HEK293 (cell line): ENCODE data around the gene ARHGEF26.

ENCODE experiments used
- CTCF ChIA-PET: fragments of 350-600 bp; formaldehyde crosslinking; extraction: SDS; loops from one replicate; lab custom pipeline; 2021; ENCODE audit warnings: antibody characterized with exemption; lab: Yijun Ruan, JAX
- POLR2A ChIA-PET: fragments of 300-600 bp; formaldehyde crosslinking; extraction: SDS; loops from one replicate; lab custom pipeline; 2020; ENCODE audit warnings: antibody characterized with exemption, inconsistent platforms; lab: Yijun Ruan, JAX
- H3K27ac ChIP-seq: fragments of 200-500 bp; sonication (Bioruptor generic); 2 replicates; pipeline ENCODE4 v1.5.1; 2014; ENCODE audit warnings: low read depth, low read length, control low read depth, inconsistent platforms; ENCODE audit errors: extremely low read depth
- H3K36me3 ChIP-seq, 2 experiments: fragments of 200-500 bp in 1 of 2; sonication (Bioruptor generic) in 1 of 2; 1 replicate in 1 of 2; 2 replicates in 1 of 2; pipeline ENCODE4 v1.5.1; 2014 to 2017; ENCODE audit warnings: inconsistent platforms in 2 of 2, low read length in 2 of 2; ENCODE audit not compliant: control insufficient read depth in 2 of 2, insufficient read depth in 1 of 2
- H3K4me1 ChIP-seq: fragments of 200-500 bp; sonication (Bioruptor generic); 2 replicates; pipeline ENCODE4 v1.5.1; 2014; ENCODE audit warnings: mild to moderate bottlenecking, low read length, inconsistent platforms; ENCODE audit not compliant: control insufficient read depth, insufficient read depth
- H3K4me3 ChIP-seq: 2 replicates; pipeline ENCODE4 v1.5.1; 2011; ENCODE audit warnings: low read depth, mild to moderate bottlenecking, control low read depth, low read length, moderate library complexity
- H3K9me3 ChIP-seq: fragments of 200-500 bp; sonication (Bioruptor generic); 2 replicates; pipeline ENCODE4 v1.5.1; 2014; ENCODE audit warnings: low read depth, low read length, inconsistent platforms; ENCODE audit not compliant: control insufficient read depth, insufficient read depth
- ELK4 ChIP-seq: IDR thresholded peaks from 2 replicates; pipeline ENCODE4 v1.6.1; 2011; ENCODE audit warnings: mild to moderate bottlenecking, low read depth, low read length, borderline replicate concordance
- MYNN ChIP-seq: fragments of 450-650 bp; formaldehyde crosslinking; IDR thresholded peaks from 2 replicates; pipeline ENCODE4 v1.5.1; 2016; ENCODE audit warnings: missing biosample characterization, missing genetic modification characterization, borderline replicate concordance
- REPIN1 ChIP-seq: fragments of 450-650 bp; formaldehyde crosslinking; IDR thresholded peaks from 2 replicates; pipeline ENCODE4 v1.5.1; 2017; ENCODE audit warnings: missing biosample characterization, missing genetic modification characterization, low read depth
- SCRT1 ChIP-seq: fragments of 450-650 bp; formaldehyde crosslinking; IDR thresholded peaks from 2 replicates; pipeline ENCODE4 v1.5.1; 2016; ENCODE audit warnings: missing biosample characterization, missing genetic modification characterization, borderline replicate concordance
- SP2 ChIP-seq: fragments of 450-650 bp; formaldehyde crosslinking; IDR thresholded peaks from 2 replicates; pipeline ENCODE4 v1.5.1; 2016; ENCODE audit warnings: missing biosample characterization, missing genetic modification characterization
- TCF7L2 ChIP-seq: IDR thresholded peaks from 2 replicates; pipeline ENCODE4 v1.6.1; 2011; ENCODE audit warnings: low read depth, mild to moderate bottlenecking, inconsistent platforms, low read length, moderate library complexity, borderline replicate concordance
- YY1 ChIP-seq: fragments of 450-650 bp; formaldehyde crosslinking; IDR thresholded peaks from 2 replicates; pipeline ENCODE4 v1.5.1; 2018; ENCODE audit warnings: missing biosample characterization, missing genetic modification characterization
- ZBTB7A ChIP-seq: fragments of 450-650 bp; formaldehyde crosslinking; IDR thresholded peaks from 2 replicates; pipeline ENCODE4 v1.5.1; 2016; ENCODE audit warnings: low read depth, missing biosample characterization, missing genetic modification characterization
- ZFP69B ChIP-seq: fragments of 450-650 bp; formaldehyde crosslinking; IDR thresholded peaks from 2 replicates; pipeline ENCODE4 v1.5.1; 2016; ENCODE audit warnings: missing biosample characterization, missing genetic modification characterization
- ZNF132 ChIP-seq: fragments of 450-650 bp; formaldehyde crosslinking; IDR thresholded peaks from 2 replicates; pipeline ENCODE4 v1.5.1; 2017; ENCODE audit warnings: missing biosample characterization, missing genetic modification characterization, borderline replicate concordance
- ZNF146 ChIP-seq: fragments of 450-650 bp; formaldehyde crosslinking; IDR thresholded peaks from 2 replicates; pipeline ENCODE4 v1.5.1; 2016; ENCODE audit warnings: missing biosample characterization, missing genetic modification characterization
- ZNF169 ChIP-seq: fragments of 450-650 bp; formaldehyde crosslinking; IDR thresholded peaks from 2 replicates; pipeline ENCODE4 v1.5.1; 2016; ENCODE audit warnings: missing biosample characterization, missing genetic modification characterization
- ZNF223 ChIP-seq: fragments of 450-650 bp; formaldehyde crosslinking; IDR thresholded peaks from 2 replicates; pipeline ENCODE4 v1.5.1; 2016; ENCODE audit warnings: missing biosample characterization, missing genetic modification characterization
- ZNF23 ChIP-seq: fragments of 450-650 bp; formaldehyde crosslinking; IDR thresholded peaks from 2 replicates; pipeline ENCODE4 v1.5.1; 2016; ENCODE audit warnings: missing biosample characterization, missing genetic modification characterization, borderline replicate concordance
- ZNF248 ChIP-seq: fragments of 450-650 bp; formaldehyde crosslinking; IDR thresholded peaks from 2 replicates; pipeline ENCODE4 v1.5.1; 2017; ENCODE audit warnings: missing biosample characterization, missing genetic modification characterization
- ZNF423 ChIP-seq: fragments of 450-650 bp; formaldehyde crosslinking; IDR thresholded peaks from 2 replicates; pipeline ENCODE4 v1.5.1; 2016; ENCODE audit warnings: missing biosample characterization, missing genetic modification characterization
- ZNF433 ChIP-seq: fragments of 450-650 bp; formaldehyde crosslinking; IDR thresholded peaks from 2 replicates; pipeline ENCODE4 v1.5.1; 2016; ENCODE audit warnings: missing biosample characterization, missing genetic modification characterization, low read depth
- ZNF449 ChIP-seq: fragments of 450-650 bp; formaldehyde crosslinking; IDR thresholded peaks from 2 replicates; pipeline ENCODE4 v1.5.1; 2017; ENCODE audit warnings: missing biosample characterization, mild to moderate bottlenecking, missing genetic modification characterization, moderate library complexity
- ZNF544 ChIP-seq: fragments of 450-650 bp; formaldehyde crosslinking; IDR thresholded peaks from 2 replicates; pipeline ENCODE4 v1.5.0; 2017; ENCODE audit warnings: missing biosample characterization, missing genetic modification characterization
- ZNF585B ChIP-seq: fragments of 450-650 bp; formaldehyde crosslinking; IDR thresholded peaks from 2 replicates; pipeline ENCODE4 v1.5.1; 2016; ENCODE audit warnings: missing biosample characterization, missing genetic modification characterization
- ZNF654 ChIP-seq: fragments of 450-650 bp; formaldehyde crosslinking; IDR thresholded peaks from 2 replicates; pipeline ENCODE4 v1.5.1; 2016; ENCODE audit warnings: low read depth, missing biosample characterization, missing genetic modification characterization
- ZNF747 ChIP-seq: fragments of 450-650 bp; formaldehyde crosslinking; IDR thresholded peaks from 2 replicates; pipeline ENCODE4 v1.5.1; 2016; ENCODE audit warnings: missing biosample characterization, missing genetic modification characterization
- ZNF76 ChIP-seq: fragments of 450-650 bp; formaldehyde crosslinking; IDR thresholded peaks from 2 replicates; pipeline ENCODE4; 2016; ENCODE audit warnings: low read depth, missing biosample characterization, missing genetic modification characterization, borderline replicate concordance
- ZNF776 ChIP-seq: fragments of 450-650 bp; formaldehyde crosslinking; IDR thresholded peaks from 2 replicates; pipeline ENCODE4 v1.5.0; 2017; ENCODE audit warnings: missing biosample characterization, missing genetic modification characterization, borderline replicate concordance
- ZSCAN5A ChIP-seq: fragments of 450-650 bp; formaldehyde crosslinking; IDR thresholded peaks from 2 replicates; pipeline ENCODE4 v1.5.1; 2016; ENCODE audit warnings: missing biosample characterization, missing genetic modification characterization
- TF ChIP-seq, protein P1 (sequence below): fragments of 450-650 bp; formaldehyde crosslinking; IDR thresholded peaks from 2 replicates; pipeline ENCODE4 v1.5.1; 2016; ENCODE audit warnings: missing biosample characterization, missing genetic modification characterization

Gene ARHGEF26

DNA sequence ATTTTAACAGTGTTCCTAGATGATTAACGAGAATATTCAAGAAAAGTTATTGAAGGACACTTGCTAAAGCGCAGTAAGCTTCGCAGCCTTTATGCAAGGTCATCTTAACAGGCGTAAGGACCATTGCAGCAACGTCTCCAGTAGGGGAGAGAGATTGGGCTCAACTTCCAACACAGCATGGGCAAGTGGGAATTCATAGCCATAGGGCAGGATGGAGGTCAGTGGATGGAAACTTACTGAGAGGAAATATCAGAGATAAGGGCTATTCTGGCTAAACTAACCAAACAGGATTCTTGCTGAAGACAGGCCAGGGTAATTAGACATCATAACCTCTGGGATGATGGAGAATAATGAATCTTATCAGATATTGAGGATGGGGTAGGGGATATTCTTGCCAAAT is 120.3 kb downstream of the ARHGEF26 start:
- H3K27ac ChIP-seq: no peak overlapping the region
- CTCF ChIA-PET: interaction anchor here (1.2 kb wide), 1 partner anchor 12 kb away, joined by 3 read pairs; no protein-coding TSS in a partner anchor
- H3K9me3 ChIP-seq: no peaks in the 10 kb centered on the region
- H3K4me3 ChIP-seq: no peak overlapping the region
- H3K4me1 ChIP-seq: no peaks in the 10 kb centered on the region
- peaks cover 0 to 25% of the 10 kb centered on the region in 2 experiments; a peak in 1 of 3 replicates for H3K36me3 ChIP-seq
- POLR2A ChIA-PET: no interaction called here
- TF ChIP-seq SP2: no peak
- TF ChIP-seq ZNF132 (tag by site-specific recombination): no peak

DNA sequence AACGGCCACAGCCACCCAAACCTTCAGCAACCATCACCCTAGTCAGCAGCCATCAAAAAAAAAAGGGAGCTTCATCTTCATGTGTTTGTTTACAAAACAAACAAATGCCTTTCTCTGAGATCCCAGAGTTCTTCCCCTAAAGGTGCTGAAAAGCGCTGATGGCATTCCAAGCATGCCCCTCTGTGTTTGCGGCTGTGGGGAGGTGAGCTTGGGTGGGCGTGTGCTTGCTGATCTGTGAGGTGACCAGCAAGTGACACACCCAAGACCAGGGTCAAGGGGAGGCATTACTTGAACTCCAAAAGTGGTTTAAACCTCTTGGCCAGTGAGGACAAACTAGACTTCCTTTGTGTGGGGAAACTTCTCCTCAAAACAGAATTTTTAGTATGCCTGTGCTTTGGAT is 121.6 kb downstream of the ARHGEF26 start:
- ChIA-PET CTCF (interaction anchor here (0.7 to 1.2 kb wide), 2 partner anchors 11 to 1203 kb away, joined by 3 read pairs; no protein-coding TSS in a partner anchor), POLR2A (no interaction called here)
- H3K9me3 ChIP-seq: no peaks in the 10 kb centered on the region
- TF ChIP-seq ZNF433 (tag by site-specific recombination) (no peak), ZNF169 (tag by site-specific recombination) (no peak), REPIN1 (tag by site-specific recombination) (no peak), ZNF423 (no peak), ZNF23 (tag by site-specific recombination) (no peak), ZNF76 (tag by site-specific recombination) (no peak), ZNF449 (tag by site-specific recombination) (no peak), TCF7L2 (no peak), ZBTB7A (no peak), ELK4 (no peak), ZNF544 (no peak), ZNF776 (tag by site-specific recombination) (no peak), ZNF654 (tag by site-specific recombination) (no peak), SCRT1 (tag by site-specific recombination) (no peak), ZNF585B (tag by site-specific recombination) (no peak), ZNF146 (tag by site-specific recombination) (no peak), MYNN (tag by site-specific recombination) (no peak), YY1 (tag by site-specific recombination) (no peak)
- H3K4me3 ChIP-seq: no peak overlapping the region
- no peaks in the 10 kb centered on the region for H3K4me1 ChIP-seq
- H3K36me3 ChIP-seq: peaks cover 0 to 27% of the 10 kb centered on the region in 2 experiments; a peak in 1 of 3 replicates
- no peak overlapping the region for H3K27ac ChIP-seq

- Histone ChIP-seq H3K4me1 (no peaks in the 10 kb centered on the region), H3K27ac (no peak overlapping the region), H3K9me3 (no peaks in the 10 kb centered on the region), H3K4me3 (no peak overlapping the region), H3K36me3 (peaks cover 0 to 30% of the 10 kb centered on the region in 2 experiments; a peak in 1 of 3 replicates)
- ChIA-PET CTCF (interaction anchor here (0.7 kb wide), 1 partner anchor 1204 kb away, joined by 3 read pairs; no protein-coding TSS in a partner anchor), POLR2A (no interaction called here)
- TF ChIP-seq ZNF449 (tag by site-specific recombination) (no peak), ZNF223 (tag by site-specific recombination) (no peak), ZNF132 (tag by site-specific recombination) (no peak), ZNF248 (no peak), ZSCAN5A (no peak), ZNF747 (tag by site-specific recombination) (no peak), ZFP69B (tag by site-specific recombination) (no peak)
- TF ChIP-seq, protein P1, sequence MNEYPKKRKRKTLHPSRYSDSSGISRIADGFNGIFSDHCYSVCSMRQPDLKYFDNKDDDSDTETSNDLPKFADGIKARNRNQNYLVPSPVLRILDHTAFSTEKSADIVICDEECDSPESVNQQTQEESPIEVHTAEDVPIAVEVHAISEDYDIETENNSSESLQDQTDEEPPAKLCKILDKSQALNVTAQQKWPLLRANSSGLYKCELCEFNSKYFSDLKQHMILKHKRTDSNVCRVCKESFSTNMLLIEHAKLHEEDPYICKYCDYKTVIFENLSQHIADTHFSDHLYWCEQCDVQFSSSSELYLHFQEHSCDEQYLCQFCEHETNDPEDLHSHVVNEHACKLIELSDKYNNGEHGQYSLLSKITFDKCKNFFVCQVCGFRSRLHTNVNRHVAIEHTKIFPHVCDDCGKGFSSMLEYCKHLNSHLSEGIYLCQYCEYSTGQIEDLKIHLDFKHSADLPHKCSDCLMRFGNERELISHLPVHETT (tag by site-specific recombination): no peak
Observed at GRCh38 chr3:154243353-154243752, 122.2 kb downstream of the ARHGEF26 start.
